GM23338 (cell line): ENCODE data around the gene RAP1GAP. TPM values are rescaled to one million over a fixed set of nuclear protein-coding genes. Genes with fewer than 3 reads are reported as not detected.

ENCODE experiments used
- ATAC-seq: fragments of 200-7000 bp; cut with Tn5 transposase; 3 replicates; pipeline ENCODE4 v1.9.1; 2020
- DNase-seq: peaks from one replicate; pipeline ENCODE4 v3.0.0-alpha.2; 2015; ENCODE audit warnings: low spot score
- H2AFZ ChIP-seq: fragments of 200-600 bp; sonication (generic); 2 replicates; pipeline ENCODE4 v1.8.0; 2016; ENCODE audit warnings: antibody characterized with exemption, mild to moderate bottlenecking, moderate library complexity
- H3F3A ChIP-seq: fragments of 200-600 bp; sonication (generic); replicated peaks from 2 replicates; pipeline ENCODE4 v1.8.0; 2017; ENCODE audit warnings: antibody characterized with exemption, mixed run types, low read depth
- H3K27ac ChIP-seq: fragments of 200-600 bp; sonication (generic); 2 replicates; pipeline ENCODE4 v1.6.1; 2016; ENCODE audit warnings: low read depth
- H3K27me3 ChIP-seq: fragments of 200-600 bp; sonication (generic); 2 replicates; pipeline ENCODE4 v1.8.0; 2016; ENCODE audit warnings: mild to moderate bottlenecking, mixed run types, moderate library complexity; ENCODE audit not compliant: insufficient read depth
- H3K36me3 ChIP-seq: fragments of 200-600 bp; sonication (generic); 2 replicates; pipeline ENCODE4 v1.8.0; 2016; ENCODE audit warnings: mild to moderate bottlenecking; ENCODE audit not compliant: insufficient read depth
- H3K4me1 ChIP-seq: fragments of 200-600 bp; sonication (generic); 2 replicates; pipeline ENCODE4 v1.8.0; 2016; ENCODE audit warnings: mild to moderate bottlenecking, moderate library complexity; ENCODE audit not compliant: insufficient read depth
- H3K4me2 ChIP-seq: fragments of 200-600 bp; sonication (generic); 2 replicates; pipeline ENCODE4 v1.7.1; 2017; ENCODE audit warnings: mixed run types
- H3K4me3 ChIP-seq: fragments of 200-600 bp; sonication (generic); 2 replicates; pipeline ENCODE4 v1.6.1; 2016; ENCODE audit warnings: mixed run types
- H3K79me2 ChIP-seq: fragments of 200-600 bp; sonication (generic); replicated peaks from 2 replicates; pipeline ENCODE4 v1.8.0; 2017; ENCODE audit warnings: mild to moderate bottlenecking; ENCODE audit not compliant: insufficient read depth
- H3K9me2 ChIP-seq: fragments of 200-600 bp; sonication (generic); 2 replicates; pipeline ENCODE4 v1.8.0; 2017; ENCODE audit not compliant: insufficient read depth
- H4K20me1 ChIP-seq: fragments of 200-600 bp; sonication (generic); replicated peaks from 2 replicates; pipeline ENCODE4 v1.8.0; 2017; ENCODE audit warnings: mild to moderate bottlenecking; ENCODE audit not compliant: insufficient read depth
- H3K27ac Mint-ChIP-seq: 2 replicates; pipeline ENCODE4 v1.8.0; 2020; ENCODE audit warnings: inconsistent platforms, mild to moderate bottlenecking, moderate library complexity, mixed read lengths
- H3K27me3 Mint-ChIP-seq: 3 replicates; pipeline ENCODE4 v1.8.0; 2022; ENCODE audit warnings: low read depth, mild to moderate bottlenecking, moderate library complexity, mixed read lengths, inconsistent platforms; ENCODE audit not compliant: insufficient read depth, poor library complexity
- H3K36me3 Mint-ChIP-seq: 3 replicates; pipeline ENCODE4 v1.8.0; 2021; ENCODE audit warnings: low read depth, mild to moderate bottlenecking, inconsistent platforms, moderate library complexity, mixed read lengths
- H3K4me1 Mint-ChIP-seq: 3 replicates; pipeline ENCODE4 v1.8.0; 2020; ENCODE audit warnings: mild to moderate bottlenecking, inconsistent platforms, mixed read lengths
- H3K4me3 Mint-ChIP-seq: 3 replicates; pipeline ENCODE4 v1.8.0; 2021; ENCODE audit warnings: moderate library complexity, mild to moderate bottlenecking, inconsistent platforms, mixed read lengths
- H3K9me3 Mint-ChIP-seq: 3 replicates; pipeline ENCODE4 v1.8.0; 2020; ENCODE audit warnings: moderate library complexity, mild to moderate bottlenecking, inconsistent platforms, mixed read lengths
- CREB1 ChIP-seq: fragments of 250-450 bp; sonication (Bioruptor Pico); IDR thresholded peaks from 2 replicates; pipeline ENCODE4 v1.5.0; 2020; ENCODE audit warnings: low read depth, mild to moderate bottlenecking, moderate library complexity
- CTCF ChIP-seq, 2 experiments: fragments of 200-600 bp in 1 of 2; sonication (generic) in 1 of 2; conservative IDR thresholded peaks; 2 replicates each; pipeline versions ENCODE4 v1.5.1 to v1.6.1; 2016 to 2017; ENCODE audit warnings: antibody characterized with exemption in 2 of 2, low read depth in 2 of 2, mild to moderate bottlenecking in 2 of 2, moderate library complexity in 1 of 2
- ETS1 ChIP-seq: IDR thresholded peaks from 2 replicates; pipeline ENCODE4 v1.6.1; 2016; ENCODE audit warnings: antibody characterized with exemption
- EZH2 ChIP-seq: fragments of 200-600 bp; sonication (generic); IDR thresholded peaks from one replicate; pipeline ENCODE4 v1.8.0; 2017; ENCODE audit warnings: antibody characterized with exemption, mild to moderate bottlenecking, low read depth; ENCODE audit not compliant: unreplicated experiment
- NANOG ChIP-seq: IDR thresholded peaks from 2 replicates; pipeline ENCODE4 v1.6.1; 2016; ENCODE audit warnings: antibody characterized with exemption, borderline replicate concordance
- POLR2AphosphoS5 ChIP-seq: IDR thresholded peaks from 2 replicates; pipeline ENCODE4 v1.6.1; 2016; ENCODE audit warnings: antibody characterized with exemption, low read depth
- REST ChIP-seq: IDR thresholded peaks from one replicate; pipeline ENCODE4 v1.6.1; 2018; ENCODE audit warnings: antibody characterized with exemption; ENCODE audit not compliant: unreplicated experiment
- STAT1 ChIP-seq: IDR thresholded peaks from one replicate; pipeline ENCODE4 v1.6.1; 2016; ENCODE audit warnings: antibody characterized with exemption; ENCODE audit not compliant: unreplicated experiment
- ZNF114 ChIP-seq: fragments of 250-450 bp; sonication (Bioruptor Pico); IDR thresholded peaks from 2 replicates; pipeline ENCODE4 v1.5.0; 2020; ENCODE audit warnings: mild to moderate bottlenecking, moderate library complexity
- ZNF331 ChIP-seq: fragments of 250-450 bp; sonication (Bioruptor Pico); IDR thresholded peaks from 2 replicates; pipeline ENCODE4 v1.5.0; 2020; ENCODE audit warnings: low read depth, mild to moderate bottlenecking, moderate library complexity
- ZNF462 ChIP-seq: fragments of 250-450 bp; sonication (Bioruptor Pico); IDR thresholded peaks from 2 replicates; pipeline ENCODE4 v1.5.0; 2020; ENCODE audit warnings: mild to moderate bottlenecking, moderate library complexity
- polyA plus RNA-seq: library from polyadenylated mRNA; unstranded; fragments of >200 nt; fragmentation: Nextera tagmentation; extraction: Ambion mirVana; gene quantifications from 2 replicates; pipeline ENCODE4 v1.2.1, GENCODE V29; 2016
- total RNA-seq: library from RNA; depleted of rRNA; stranded (reverse); fragments of >200 nt; shearing (Covaris generic); gene quantifications from 2 replicates; pipeline ENCODE4 v1.2.3, GENCODE V29; 2014

Gene RAP1GAP
- total and polyA plus RNA-seq, 2 experiments from 2014 or later: 4.3 to 6.6 TPM

- H3K4me3 Mint-ChIP-seq: no peak overlapping the region
- TF ChIP-seq ZNF114 (CRISPR knock-in tag): no peak
- no peak for TF ChIP-seq ZNF462 (CRISPR knock-in tag)
- TF ChIP-seq ETS1: no peak
- no peak for TF ChIP-seq NANOG
- TF ChIP-seq CREB1 (CRISPR knock-in tag): no peak
- no peak for TF ChIP-seq CTCF (conservative IDR thresholded peaks at IDR 0.05; ENCODE audit: low read depth in 2 of 2)
- TF ChIP-seq STAT1: no peak
- TF ChIP-seq ZNF331: no peak
- TF ChIP-seq POLR2AphosphoS5: no peak
- no peak for TF ChIP-seq REST
- TF ChIP-seq EZH2: no peak
- H2AFZ ChIP-seq: no peak overlapping the region
- H3K9me2 ChIP-seq: no peaks in the 10 kb centered on the region
- H3K4me1 ChIP-seq: peaks cover 6% of the 10 kb centered on the region; the same call in 1 of the 2 replicates
- H4K20me1 ChIP-seq: 0 out of 2 replicates have a peak, but pooled peaks cover 3% of the 10 kb centered on the region
- H3F3A ChIP-seq: no peaks in the 10 kb centered on the region
- H3K4me3 ChIP-seq: no peak overlapping the region
- no peak overlapping the region for H3K27ac Mint-ChIP-seq
- H3K36me3 ChIP-seq: no peaks in the 10 kb centered on the region
- H3K27ac ChIP-seq: no peak overlapping the region
- H3K27me3 Mint-ChIP-seq: peaks cover 14% of the 10 kb centered on the region
- H3K4me1 Mint-ChIP-seq: peaks cover 8% of the 10 kb centered on the region
- DNase-seq (no peak), ATAC-seq (no peak)
- H3K36me3 Mint-ChIP-seq: peaks cover 18% of the 10 kb centered on the region
- no peaks in the 10 kb centered on the region for H3K79me2 ChIP-seq
- no peaks in the 10 kb centered on the region for H3K27me3 ChIP-seq
- H3K4me2 ChIP-seq: no peak overlapping the region
- no peaks in the 10 kb centered on the region for H3K9me3 Mint-ChIP-seq
Measured at GRCh38 chr1:21572735-21573277, 96.4 kb downstream of the RAP1GAP start.
